ENCODE results near the gene ARPIN. TPM values are rescaled to one million over a fixed set of nuclear protein-coding genes. Genes with fewer than 3 reads are reported as not detected.

Gene ARPIN
- total and polyA plus RNA-seq, 10 of the 15 experiments (the other 5 are each of a cell fraction or from before 2014, with no cell fraction given) = 0.02 to 0.04 TPM; not detected in 8

- no TSS peak for BruUV-seq (replicated peaks)
- H3K9ac ChIP-seq (ENCODE audit: control insufficient read depth, insufficient read depth, low read length) = no peak overlapping the region
- ATAC-seq = no peak
- H3K79me2 ChIP-seq (ENCODE audit: control insufficient read depth, insufficient read depth, low read length) = no peaks in the 10 kb centered on the region
- DNase-seq (ENCODE audit: low read depth, low spot score) = no peak
- no peaks in the 10 kb centered on the region for H3K4me1 ChIP-seq (ENCODE audit: control insufficient read depth, insufficient read depth, low read length)
- TF ChIP-seq HDAC2 (IDR thresholded peaks at IDR 0.05) (no peak), ZNF207 (IDR thresholded peaks at IDR 0.05; ENCODE audit: borderline replicate concordance) (no peak), ETV6 (conservative IDR thresholded peaks at IDR 0.05 in 1 of 2, IDR thresholded peaks at IDR 0.05 in 1 of 2; ENCODE audit: borderline replicate concordance in 1 of 2, low read depth in 1 of 2) (no peak), EGR1 (IDR thresholded peaks at IDR 0.05; ENCODE audit: borderline replicate concordance in 1 of 2, low read depth in 2 of 2, low read length in 2 of 2) (no peak), NR2F1 (conservative IDR thresholded peaks at IDR 0.05) (no peak), ATF7 (IDR thresholded peaks at IDR 0.05; ENCODE audit: low read depth) (no peak), HCFC1 (IDR thresholded peaks at IDR 0.05; ENCODE audit: low read length) (no peak), TAF1 (IDR thresholded peaks at IDR 0.05; ENCODE audit: borderline replicate concordance, low read depth, low read length) (no peak), WRNIP1 (IDR thresholded peaks at IDR 0.05; ENCODE audit: borderline replicate concordance, low read depth, low read length) (no peak)
- intact Hi-C loops (cut with micrococcal nuclease; ENCODE audit: unreplicated experiment) = no loop called here
- WGBS (ENCODE audit: insufficient coverage, insufficient replicate concordance, low lambda C conversion rate, missing lambda C conversion rate) = no CpG with 5 or more reads among the region's 2 CpGs
- no peak overlapping the region for H3K4me2 ChIP-seq (ENCODE audit: control insufficient read depth, insufficient read depth)
- H3K4me3 ChIP-seq = no peak overlapping the region
- RAD21 ChIA-PET (ENCODE audit: unreplicated experiment) = no interaction called here
- SMC1A ChIA-PET (ENCODE audit: uncharacterized antibody, unreplicated experiment) = no interaction called here
- CTCF ChIA-PET = no interaction called here
- POLR2A ChIA-PET = no interaction called here
- H3K36me3 ChIP-seq (ENCODE audit: control insufficient read depth in 2 of 2, insufficient read depth in 2 of 2, low read length in 1 of 2) = no peaks in the 10 kb centered on the region
- no peaks in the 10 kb centered on the region for H3K9me3 ChIP-seq (replicated peaks; ENCODE audit: control insufficient read depth, insufficient read depth, low read length)
- H3K27ac ChIP-seq (ENCODE audit: control insufficient read depth, insufficient read depth) = no peak overlapping the region
- H2AFZ ChIP-seq (ENCODE audit: control insufficient read depth, low read depth, low read length) = no peak overlapping the region
- H3K27me3 ChIP-seq (replicated peaks in 1 of 2; ENCODE audit: control insufficient read depth in 2 of 2, insufficient read depth in 2 of 2, low read length in 1 of 2) = peaks cover 1 to 4% of the 10 kb centered on the region in 2 experiments; a peak in 2 of 4 replicates
- H4K20me1 ChIP-seq (ENCODE audit: control insufficient read depth, insufficient read depth) = no peaks in the 10 kb centered on the region
- in situ Hi-C loops (cut with MboI) = no loop called here
- FAIRE-seq = no peak
Observed at GRCh38 chr15:89909611-89910010, 3.1 kb downstream of the ARPIN start.

- TF ChIP-seq RCOR1 (conservative IDR thresholded peaks at IDR 0.05; ENCODE audit: low read depth, low read length) (no peak), CBFB (IDR thresholded peaks at IDR 0.05; ENCODE audit: low read depth) (no peak), JUND (IDR thresholded peaks at IDR 0.05; ENCODE audit: low read depth, low read length) (no peak), NR2F1 (conservative IDR thresholded peaks at IDR 0.05) (no peak), MTA2 (IDR thresholded peaks at IDR 0.05; ENCODE audit: low read depth) (no peak)
- Histone ChIP-seq H3K4me3 (no peak overlapping the region), H4K20me1 (ENCODE audit: control insufficient read depth, insufficient read depth) (no peaks in the 10 kb centered on the region), H3K79me2 (ENCODE audit: control insufficient read depth, insufficient read depth, low read length) (no peaks in the 10 kb centered on the region), H3K4me2 (ENCODE audit: control insufficient read depth, insufficient read depth) (no peak overlapping the region), H3K36me3 (ENCODE audit: control insufficient read depth in 2 of 2, insufficient read depth in 2 of 2, low read length in 1 of 2) (no peaks in the 10 kb centered on the region), H3K27me3 (replicated peaks in 1 of 2; ENCODE audit: control insufficient read depth in 2 of 2, insufficient read depth in 2 of 2, low read length in 1 of 2) (peaks cover 1 to 4% of the 10 kb centered on the region in 2 experiments; a peak in 2 of 4 replicates), H3K4me1 (ENCODE audit: control insufficient read depth, insufficient read depth, low read length) (no peaks in the 10 kb centered on the region), H2AFZ (ENCODE audit: control insufficient read depth, low read depth, low read length) (no peak overlapping the region), H3K27ac (ENCODE audit: control insufficient read depth, insufficient read depth) (no peak overlapping the region), H3K9me3 (replicated peaks; ENCODE audit: control insufficient read depth, insufficient read depth, low read length) (no peaks in the 10 kb centered on the region), H3K9ac (ENCODE audit: control insufficient read depth, insufficient read depth, low read length) (no peak overlapping the region)
- DNase-seq (ENCODE audit: low read depth, low spot score) (no peak), FAIRE-seq (no peak), ATAC-seq (no peak)
- POLR2A ChIA-PET = no interaction called here
- WGBS (ENCODE audit: insufficient coverage, insufficient replicate concordance, low lambda C conversion rate, missing lambda C conversion rate) = 58% methylated on average over 15 of the region's 16 CpGs
- RAD21 ChIA-PET (ENCODE audit: unreplicated experiment) = no interaction called here
- CTCF ChIA-PET = no interaction called here
- no TSS peak for BruUV-seq (replicated peaks)
- SMC1A ChIA-PET (ENCODE audit: uncharacterized antibody, unreplicated experiment) = no interaction called here
- in situ Hi-C loops (cut with MboI) = no loop called here
- intact Hi-C loops (cut with micrococcal nuclease; ENCODE audit: unreplicated experiment) = no loop called here
Observed at GRCh38 chr15:89908226-89908625, 4.5 kb downstream of the ARPIN start.
